GM18861 (cell line): Measurements from ENCODE around the gene RAP1A.
"Not testable (repeated sequence)": the region's sequence is repeated elsewhere in the genome, so short reads cannot be mapped to it uniquely, and the experiment has no call there.

Source experiments
- ATAC-seq: cut with Tn5 transposase; IDR thresholded peaks from one replicate; pipeline ENCODE4 v1.9.1; 2021; ENCODE audit not compliant: unreplicated experiment

RAP1A gene

GRCh38 chr1:111734856-111735255, 115.3 kb downstream of the RAP1A start:
- no peak for ATAC-seq

GRCh38 chr1:111735321-111735720, 115.7 kb downstream of the RAP1A start:
- ATAC-seq: no peak

GRCh38 chr1:111735858-111736544, 116.4 kb downstream of the RAP1A start:
- ATAC-seq: no peak

GRCh38 chr1:111736548-111737215, 117.1 kb downstream of the RAP1A start:
- no peak for ATAC-seq

- ATAC-seq: no peak
Observed at GRCh38 chr1:111737216-111738132, 117.9 kb downstream of the RAP1A start.

DNA sequence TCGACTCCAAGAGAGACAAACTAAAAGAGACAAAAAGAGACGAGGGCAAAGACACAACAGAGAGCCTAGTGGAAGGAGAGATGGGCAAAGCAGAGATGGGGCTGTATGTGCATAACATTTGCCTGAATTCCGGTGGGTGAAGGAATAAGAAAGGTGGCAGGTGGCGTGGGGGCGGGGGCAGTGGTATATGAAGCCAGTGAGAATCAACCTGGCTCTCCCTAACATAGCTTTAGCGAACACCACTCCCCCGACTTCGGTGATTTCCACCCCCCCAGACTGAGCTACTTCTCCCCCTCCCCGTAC, 118.5 kb downstream of the RAP1A start:
- no peak for ATAC-seq

- peak; percentile 36 for ATAC-seq
Observed at GRCh38 chr1:111738436-111739193, 119.0 kb downstream of the RAP1A start.

GRCh38 chr1:111739194-111739924, 119.8 kb downstream of the RAP1A start, which contains the start of gene INKA2:
Gene INKA2 (minus strand): TSS chr1:111739395. CDS start chr1:111739242, 153 bp downstream.
- peak; percentile 74 for ATAC-seq

DNA sequence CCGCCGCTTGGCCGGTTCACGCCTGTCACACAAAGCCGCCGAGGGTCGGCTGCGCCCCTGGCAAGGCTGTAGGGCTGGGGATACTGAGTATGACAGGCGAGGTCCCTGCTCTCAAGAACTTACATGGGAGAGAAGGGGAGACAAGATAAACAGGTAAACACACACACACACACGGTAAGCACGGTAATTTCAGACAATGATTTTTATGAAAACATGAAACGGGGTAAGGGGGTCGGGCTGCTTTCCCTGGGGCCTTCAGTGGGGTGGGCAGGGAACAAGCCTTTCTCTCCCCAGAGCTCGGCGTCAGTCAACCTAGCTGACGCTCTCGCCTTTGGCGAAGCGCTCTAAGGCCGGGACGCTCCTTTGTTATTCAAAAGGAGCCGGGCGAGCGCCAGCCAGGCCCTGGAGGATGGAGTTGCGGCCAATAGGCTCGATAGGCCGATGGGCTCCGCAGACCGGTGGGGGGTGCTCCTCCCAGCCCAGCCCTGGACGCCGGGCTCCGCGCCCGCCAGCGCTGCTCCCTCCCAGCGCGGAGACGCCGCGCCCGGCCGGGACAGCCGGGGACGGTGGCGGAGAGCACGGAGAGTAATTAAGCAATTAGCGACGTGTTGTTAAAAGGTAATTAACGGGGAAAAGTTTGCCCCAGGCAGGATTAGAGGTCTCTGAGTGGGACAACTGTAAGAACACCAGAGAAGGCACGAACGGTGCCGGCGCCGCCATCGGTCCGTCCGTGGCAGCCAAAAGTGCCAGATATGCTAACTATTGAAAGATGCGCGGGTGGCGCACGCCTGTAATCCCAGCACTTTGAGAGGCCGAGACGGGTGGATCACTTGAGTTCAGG, 120.6 kb downstream of the RAP1A start:
- ATAC-seq: no peak

GRCh38 chr1:111742292-111742691, 122.7 kb downstream of the RAP1A start:
- not testable (repeated sequence) for ATAC-seq

DNA sequence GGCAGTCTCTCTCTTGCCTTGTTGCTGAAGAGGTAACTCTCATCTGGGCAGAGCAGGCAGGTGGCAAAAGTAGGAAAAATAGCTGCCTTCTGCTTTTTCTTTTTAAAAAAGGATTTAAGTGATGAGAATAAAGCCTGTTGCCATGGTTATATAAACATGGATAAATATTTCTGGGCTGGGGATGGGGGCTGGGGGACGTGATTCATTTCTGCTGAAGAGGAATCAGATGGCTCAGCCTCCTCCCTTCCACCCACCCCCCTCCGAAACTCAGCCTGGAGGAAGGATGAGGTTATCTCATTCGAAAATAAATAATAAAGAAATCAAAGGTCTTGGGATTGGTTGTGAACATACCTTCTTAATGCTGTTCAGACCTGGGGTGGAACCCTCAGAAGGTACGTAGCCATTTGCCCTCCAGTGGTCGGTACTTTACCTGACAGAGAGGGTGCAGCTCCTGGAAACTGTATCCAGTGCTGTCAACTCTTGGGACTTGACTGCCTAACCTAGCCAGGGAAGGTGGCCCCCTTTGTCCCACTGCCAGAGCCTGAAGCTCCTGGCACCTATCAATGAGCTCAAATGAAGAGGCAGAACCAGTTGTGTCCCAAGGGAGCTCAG, 123.5 kb downstream of the RAP1A start:
- ATAC-seq: no peak

GRCh38 chr1:111743679-111744101, 124.1 kb downstream of the RAP1A start:
- no peak for ATAC-seq

DNA sequence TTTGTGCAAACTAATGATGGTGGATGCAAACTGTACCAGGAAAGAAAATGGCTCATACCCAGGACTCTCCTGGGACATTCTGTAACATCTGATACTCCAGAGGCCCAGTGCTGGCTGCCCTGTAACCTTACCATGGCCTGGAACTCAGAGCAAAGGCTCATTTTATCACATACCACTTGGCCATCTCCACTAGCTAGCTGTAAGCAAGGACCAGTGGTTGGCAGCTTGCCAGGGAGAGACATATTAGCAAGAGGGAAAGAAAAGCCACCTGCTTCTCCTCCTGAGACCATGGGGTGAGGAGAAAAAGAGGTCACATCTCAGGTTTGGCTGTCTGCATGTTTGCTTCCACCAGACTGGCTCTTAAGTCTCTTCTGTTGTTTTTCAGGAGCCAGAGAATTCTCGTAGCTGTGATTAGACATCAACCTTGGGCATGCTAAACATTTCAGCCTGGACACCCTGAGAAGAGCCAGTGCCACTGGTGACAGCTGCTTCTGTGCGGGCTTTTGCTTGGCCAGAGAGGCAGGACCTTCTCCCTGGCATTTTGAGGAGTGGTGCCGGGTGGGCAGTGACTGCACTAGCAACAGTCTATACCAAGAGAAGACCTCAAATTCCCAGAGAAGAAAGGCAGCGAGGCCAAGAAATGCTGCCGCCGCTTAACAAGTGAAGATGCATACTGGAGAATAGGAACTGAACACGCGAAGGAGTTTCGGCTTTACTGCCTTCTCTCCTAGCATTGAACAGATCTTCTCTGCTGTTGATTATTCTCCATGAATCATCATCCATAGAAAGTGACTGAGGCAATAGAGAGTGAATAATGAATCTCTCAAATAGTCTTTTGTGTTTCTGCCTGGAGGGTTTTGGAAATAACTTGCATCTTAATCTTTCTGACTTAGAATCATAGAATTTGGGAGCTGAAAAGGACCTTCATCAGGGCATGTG, 126.4 kb downstream of the RAP1A start:
- ATAC-seq: no peak

GRCh38 chr1:111746614-111746999, 127.0 kb downstream of the RAP1A start:
- no peak for ATAC-seq

- ATAC-seq: no peak
Observed at GRCh38 chr1:111747282-111747734, 127.7 kb downstream of the RAP1A start.

- no peak for ATAC-seq
Observed at GRCh38 chr1:111747947-111748346, 128.4 kb downstream of the RAP1A start.

GRCh38 chr1:111749628-111750027, 130.0 kb downstream of the RAP1A start:
- ATAC-seq: no peak

DNA sequence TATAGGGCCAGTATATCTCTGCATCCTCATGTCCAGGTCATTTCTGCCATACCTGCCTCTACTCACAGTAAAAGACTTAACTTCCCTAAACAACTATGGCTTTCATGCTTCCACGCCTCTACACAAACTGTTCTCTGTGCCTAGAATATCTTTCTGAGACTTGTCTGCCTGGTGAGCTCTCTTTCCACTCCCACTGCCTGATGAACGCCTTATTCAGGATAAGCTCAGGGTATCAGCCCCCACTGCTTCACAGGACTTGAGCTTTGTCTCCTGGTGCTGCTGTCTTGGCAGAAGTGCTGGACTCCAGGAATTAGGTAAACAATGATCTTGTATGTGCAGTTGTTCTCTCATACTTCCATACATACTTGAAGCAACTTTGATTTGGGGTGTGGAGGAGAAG, 131.3 kb downstream of the RAP1A start:
- ATAC-seq: no peak
